BJ (cell line): ENCODE measurements around the gene MREG. TPM values are rescaled to one million over a fixed set of nuclear protein-coding genes. Genes with fewer than 3 reads are reported as not detected.

Experiments
- CTCF ChIA-PET: fragments of 350-600 bp; formaldehyde crosslinking; extraction: SDS; loops from one replicate; lab custom pipeline; 2021; ENCODE audit warnings: antibody characterized with exemption, inconsistent platforms; lab: Yijun Ruan, JAX
- POLR2A ChIA-PET: fragments of 300-600 bp; sonication (Branson Sonifier 250); formaldehyde crosslinking; extraction: SDS; loops from one replicate; lab custom pipeline; 2021; ENCODE audit warnings: antibody characterized with exemption; lab: Charles Lee
- DNase-seq: peaks from one replicate; pipeline ENCODE4 v3.0.0-alpha.2; 2011; ENCODE audit warnings: low read depth
- H3K27me3 ChIP-seq: 2 replicates; pipeline ENCODE4 v1.6.0; 2011; ENCODE audit warnings: low read length; ENCODE audit not compliant: control insufficient read depth, insufficient read depth
- H3K36me3 ChIP-seq: 2 replicates; pipeline ENCODE4 v1.5.1; 2011; ENCODE audit warnings: low read length; ENCODE audit not compliant: control insufficient read depth, insufficient read depth
- H3K4me3 ChIP-seq: 2 replicates; pipeline ENCODE4 v1.5.1; 2011; ENCODE audit warnings: low read depth, mild to moderate bottlenecking, control low read depth, low read length
- CTCF ChIP-seq: IDR thresholded peaks from 2 replicates; pipeline ENCODE4 v1.5.1; 2011; ENCODE audit warnings: low read depth, mild to moderate bottlenecking, control low read depth, inconsistent platforms, low read length, moderate library complexity; ENCODE audit not compliant: insufficient read depth
- polyA plus RNA-seq: library from polyadenylated mRNA; depleted of rRNA; stranded (reverse); fragments of >200 nt; gene quantifications from 2 replicates; pipeline ENCODE4 v1.2.3, GENCODE V29; 2011

MREG gene
- polyA plus RNA-seq, 1 experiment: 1.1 TPM

GRCh38 chr2:215921895-215922294, 91.5 kb downstream of the MREG start:
- no peaks in the 10 kb centered on the region for H3K36me3 ChIP-seq
- H3K4me3 ChIP-seq: no peak overlapping the region
- ChIA-PET CTCF (no interaction called here), POLR2A (interaction anchor here (0.6 kb wide), 1 partner anchor 1663 kb away, joined by 3 read pairs; no protein-coding TSS in a partner anchor)
- DNase-seq: no peak
- TF ChIP-seq CTCF: no peak
- H3K27me3 ChIP-seq: no peaks in the 10 kb centered on the region

- peak; percentile 14 for DNase-seq
- H3K27me3 ChIP-seq: no peaks in the 10 kb centered on the region
- peak; percentile 92 for TF ChIP-seq CTCF
- H3K36me3 ChIP-seq: no peaks in the 10 kb centered on the region
- POLR2A ChIA-PET: no interaction called here
- no peak overlapping the region for H3K4me3 ChIP-seq
- CTCF ChIA-PET: interaction anchor here (0.6 to 1.4 kb wide), 6 partner anchors 10 to 530 kb away, joined by 3 to 8 read pairs (median 3); no protein-coding TSS in a partner anchor
Observed at GRCh38 chr2:215920244-215921100, 92.9 kb downstream of the MREG start.

- Histone ChIP-seq H3K27me3 (no peaks in the 10 kb centered on the region), H3K36me3 (no peaks in the 10 kb centered on the region), H3K4me3 (no peak overlapping the region)
- POLR2A ChIA-PET: interaction anchor here (0.6 kb wide), 1 partner anchor 1481 kb away, joined by 3 read pairs; no protein-coding TSS in a partner anchor
- DNase-seq: no peak
- no peak for TF ChIP-seq CTCF
- CTCF ChIA-PET: interaction anchor here (0.7 to 1.6 kb wide), 6 partner anchors 16 to 529 kb away, joined by 3 to 8 read pairs (median 3); no protein-coding TSS in a partner anchor
Observed at GRCh38 chr2:215919624-215920243, 93.6 kb downstream of the MREG start.

- DNase-seq: no peak
- no peaks in the 10 kb centered on the region for H3K27me3 ChIP-seq
- ChIA-PET POLR2A (interaction anchor here (0.6 to 0.7 kb wide), 3 partner anchors 346 to 1481 kb away, joined by 3 to 7 read pairs (median 5); partner anchors contain the start of gene ATIC), CTCF (interaction anchor here (0.7 to 1.6 kb wide), 9 partner anchors 15 to 528 kb away, joined by 3 to 8 read pairs (median 3); no protein-coding TSS in a partner anchor)
- H3K36me3 ChIP-seq: no peaks in the 10 kb centered on the region
- no peak for TF ChIP-seq CTCF
- no peak overlapping the region for H3K4me3 ChIP-seq
Observed at GRCh38 chr2:215918901-215919599, 94.3 kb downstream of the MREG start.
